HT-29 (cell line): Measurements from ENCODE around the gene PLA2G4C. TPM values are rescaled to one million over a fixed set of nuclear protein-coding genes. Genes with fewer than 3 reads are reported as not detected.
"Not testable (repeated sequence)": the region's sequence is repeated elsewhere in the genome, so short reads cannot be mapped to it uniquely, and the experiment has no call there.

Source experiments
- DNase-seq: peaks from one replicate; pipeline ENCODE4 v3.0.0-alpha.2; 2015; ENCODE audit warnings: low spot score
- total RNA-seq: library from RNA; depleted of rRNA; stranded (reverse); fragments of >200 nt; shearing (Covaris generic); gene quantifications from 2 replicates; pipeline ENCODE4 v1.2.3, GENCODE V29; 2014

PLA2G4C gene
- total RNA-seq, 1 experiment from 2014 or later, result not detected

GRCh38 chr19:48113190-48113917 is 2.7 kb upstream of the PLA2G4C start:
- no peak for DNase-seq

GRCh38 chr19:48111280-48111679 is 663 bp upstream of the PLA2G4C start:
- DNase-seq, result no peak

GRCh38 chr19:48108997-48109782 is 1.4 kb downstream of the PLA2G4C start:
- DNase-seq, result no peak

GRCh38 chr19:48103922-48104321 is 6.7 kb downstream of the PLA2G4C start:
- no peak for DNase-seq

GRCh38 chr19:48102870-48103751 is 7.5 kb downstream of the PLA2G4C start:
- peak; percentile 81 for DNase-seq

- no peak for DNase-seq
Measured at GRCh38 chr19:48095612-48096175, 14.9 kb downstream of the PLA2G4C start.

- DNase-seq, result no peak
Measured at GRCh38 chr19:48094855-48095203, 15.8 kb downstream of the PLA2G4C start.

GRCh38 chr19:48094129-48094854 is 16.3 kb downstream of the PLA2G4C start:
- no peak for DNase-seq

GRCh38 chr19:48091111-48091718 is 19.4 kb downstream of the PLA2G4C start:
- not testable (repeated sequence) for DNase-seq

- DNase-seq, result peak; percentile 25
Measured at GRCh38 chr19:48090281-48090802, 20.3 kb downstream of the PLA2G4C start.

GRCh38 chr19:48088991-48089390 is 21.6 kb downstream of the PLA2G4C start:
- DNase-seq, result not testable (repeated sequence)

GRCh38 chr19:48085904-48086864 is 24.4 kb downstream of the PLA2G4C start:
- DNase-seq, result peak; percentile 48

- no peak for DNase-seq
Measured at GRCh38 chr19:48085076-48085475, 25.5 kb downstream of the PLA2G4C start.

- DNase-seq, result no peak
Measured at GRCh38 chr19:48081106-48081505, 29.5 kb downstream of the PLA2G4C start.

- DNase-seq, result not testable (repeated sequence)
Measured at GRCh38 chr19:48070177-48070769, 40.3 kb downstream of the PLA2G4C start.

- DNase-seq, result no peak
Measured at GRCh38 chr19:48069435-48069834, 41.2 kb downstream of the PLA2G4C start.

- no peak for DNase-seq
Measured at GRCh38 chr19:48064509-48064908, 46.1 kb downstream of the PLA2G4C start.
